GM23248 (cell line): ENCODE data around the gene FGGY. TPM values are rescaled to one million over a fixed set of nuclear protein-coding genes. Genes with fewer than 3 reads are reported as not detected.

ENCODE experiments used
- DNase-seq: peaks from one replicate; pipeline ENCODE4 v3.0.0-alpha.2; 2015
- H2AFZ ChIP-seq: fragments of 200-600 bp; sonication (generic); 2 replicates; pipeline ENCODE4 v1.6.1; 2016; ENCODE audit warnings: antibody characterized with exemption
- H3F3A ChIP-seq: fragments of 200-600 bp; sonication (generic); 2 replicates; pipeline ENCODE4 v1.6.1; 2016; ENCODE audit warnings: mild to moderate bottlenecking, antibody characterized with exemption, mixed run types; ENCODE audit not compliant: insufficient read depth
- H3K27ac ChIP-seq: fragments of 200-600 bp; sonication (generic); 2 replicates; pipeline ENCODE4 v1.5.1; 2016; ENCODE audit warnings: mild to moderate bottlenecking
- H3K27me3 ChIP-seq: fragments of 200-600 bp; sonication (generic); replicated peaks from 2 replicates; pipeline ENCODE4 v1.6.1; 2016; ENCODE audit warnings: mild to moderate bottlenecking; ENCODE audit not compliant: insufficient read depth
- H3K36me3 ChIP-seq: fragments of 200-600 bp; sonication (generic); 2 replicates; pipeline ENCODE4 v1.6.1; 2016; ENCODE audit warnings: low read depth, mild to moderate bottlenecking
- H3K4me1 ChIP-seq: fragments of 200-600 bp; sonication (generic); 2 replicates; pipeline ENCODE4 v1.6.1; 2016; ENCODE audit warnings: mild to moderate bottlenecking; ENCODE audit not compliant: insufficient read depth
- H3K4me2 ChIP-seq: fragments of 200-600 bp; sonication (generic); one replicate; pipeline ENCODE4 v1.6.1; 2016; ENCODE audit warnings: mild to moderate bottlenecking; ENCODE audit not compliant: unreplicated experiment
- H3K4me3 ChIP-seq: fragments of 200-600 bp; sonication (generic); 2 replicates; pipeline ENCODE4 v1.5.1; 2016; ENCODE audit warnings: mild to moderate bottlenecking
- H3K79me2 ChIP-seq: fragments of 200-600 bp; sonication (generic); 2 replicates; pipeline ENCODE4 v1.6.1; 2016; ENCODE audit warnings: mild to moderate bottlenecking; ENCODE audit not compliant: insufficient read depth
- H3K9ac ChIP-seq: fragments of 200-600 bp; sonication (generic); 2 replicates; pipeline ENCODE4 v1.6.1; 2016; ENCODE audit warnings: mild to moderate bottlenecking
- H3K9me2 ChIP-seq: fragments of 200-600 bp; sonication (generic); 2 replicates; pipeline ENCODE4 v1.6.1; 2016; ENCODE audit warnings: mixed run types, mild to moderate bottlenecking, moderate library complexity; ENCODE audit not compliant: insufficient read depth
- H3K9me3 ChIP-seq: fragments of 200-600 bp; sonication (generic); one replicate; pipeline ENCODE4 v1.6.1; 2017; ENCODE audit warnings: low read depth
- H4K20me1 ChIP-seq: fragments of 200-600 bp; sonication (generic); 2 replicates; pipeline ENCODE4 v1.6.0; 2016; ENCODE audit not compliant: insufficient read depth
- EZH2 ChIP-seq: fragments of 200-600 bp; sonication (generic); IDR thresholded peaks from 2 replicates; pipeline ENCODE4 v1.6.1; 2018; ENCODE audit warnings: antibody characterized with exemption, mild to moderate bottlenecking; ENCODE audit not compliant: insufficient read depth, poor library complexity, severe bottlenecking
- EZH2phosphoT487 ChIP-seq: fragments of 200-600 bp; sonication (generic); IDR thresholded peaks from 2 replicates; pipeline ENCODE4 v1.6.1; 2018; ENCODE audit warnings: antibody characterized with exemption, moderate library complexity, mild to moderate bottlenecking, low read depth; ENCODE audit not compliant: insufficient read depth
- WGBS, 2 experiments: methylation state at CpG; one replicate each; pipeline ENCODE4 v1.1.6; 2015 to 2017; ENCODE audit warnings: low lambda C conversion rate in 2 of 2, low coverage in 1 of 2; ENCODE audit errors: missing lambda C conversion rate in 2 of 2; 5-methylcytosine and 5-hydroxymethylcytosine counted together
- in situ Hi-C: fragments of 300-500 bp; cut with MboI; formaldehyde crosslinking; loops from 2 replicates; pipeline ENCODE4 v1.15.0; 2020
- polyA plus RNA-seq: library from polyadenylated mRNA; unstranded; fragments of >200 nt; fragmentation: Nextera tagmentation; extraction: Ambion mirVana; gene quantifications from 2 replicates; pipeline ENCODE4 v1.2.1, GENCODE V29; 2016
- total RNA-seq: library from RNA; depleted of rRNA; stranded (reverse); fragments of >200 nt; shearing (Covaris generic); gene quantifications from 2 replicates; pipeline ENCODE4 v1.2.3, GENCODE V29; 2014

The FGGY gene
- total and polyA plus RNA-seq, 2 experiments from 2014 or later = 12.8 to 16.9 TPM

DNA sequence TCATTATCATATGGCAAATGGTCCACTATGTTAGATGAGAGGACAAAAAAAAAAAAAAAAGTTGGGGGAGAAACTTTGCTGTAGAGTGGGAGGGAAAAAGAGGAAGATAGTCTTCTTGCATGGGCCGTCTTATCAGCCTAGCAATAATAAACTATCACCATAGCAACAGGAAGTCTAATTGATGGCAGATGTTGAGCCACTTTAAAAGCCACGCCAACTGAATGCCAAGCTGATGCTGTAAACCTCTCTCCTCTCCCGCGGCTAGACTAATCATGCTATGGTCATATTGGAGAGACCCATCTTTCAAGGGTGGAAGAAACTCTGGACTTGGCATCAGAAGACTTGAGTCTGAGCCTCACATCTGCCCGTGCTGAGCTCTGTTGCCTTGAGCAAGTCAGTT lies 395.7 kb downstream of the FGGY start:
- Histone ChIP-seq H3K9ac (peak overlapping the region; percentile 51), H3K4me2 (peak overlapping the region; percentile 38), H3K27ac (peak overlapping the region; percentile 85), H3K4me3 (peak overlapping the region; percentile 13; the same call in 1 of the 2 replicates), H3K27me3 (no peaks in the 10 kb centered on the region), H4K20me1 (no peaks in the 10 kb centered on the region), H3K9me3 (no peaks in the 10 kb centered on the region), H3K9me2 (no peaks in the 10 kb centered on the region), H3K79me2 (no peaks in the 10 kb centered on the region), H3K36me3 (no peaks in the 10 kb centered on the region), H3F3A (peaks cover 23% of the 10 kb centered on the region), H2AFZ (no peak overlapping the region), H3K4me1 (peaks cover 34% of the 10 kb centered on the region)
- TF ChIP-seq EZH2 (no peak), EZH2phosphoT487 (no peak)
- peak; percentile 98 for DNase-seq
- 1 to 2% methylated on average over 5 of the region's 5 CpGs for WGBS, 2 experiments
- in situ Hi-C loops = no loop called here

DNA sequence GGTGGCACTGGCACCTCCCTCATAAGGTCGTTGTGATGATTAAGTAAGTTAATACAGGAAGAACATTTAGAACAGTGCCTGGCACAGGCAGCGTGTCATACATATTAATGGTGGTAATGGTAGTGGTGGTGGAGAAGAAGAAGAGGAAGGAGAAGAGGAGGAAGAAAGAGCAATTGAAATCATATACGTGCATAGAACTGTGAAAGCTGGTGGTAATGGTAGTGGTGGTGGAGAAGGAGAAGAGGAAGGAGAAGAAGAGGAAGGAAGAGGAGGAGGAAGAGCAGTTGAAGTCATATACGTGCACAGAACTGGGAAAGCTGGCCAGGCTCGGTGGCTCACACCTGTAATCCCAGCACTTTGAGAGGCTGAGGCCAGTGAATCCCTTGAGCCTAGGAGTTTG lies 396.5 kb downstream of the FGGY start:
- 73 to 76% methylated on average over 5 of the region's 5 CpGs for WGBS, 2 experiments
- TF ChIP-seq EZH2 (no peak), EZH2phosphoT487 (no peak)
- Histone ChIP-seq H4K20me1 (no peaks in the 10 kb centered on the region), H3K4me1 (peaks cover 42% of the 10 kb centered on the region), H2AFZ (no peak overlapping the region), H3F3A (peaks cover 23% of the 10 kb centered on the region), H3K27ac (peak overlapping the region; percentile 85), H3K4me2 (peak overlapping the region; percentile 38), H3K9me2 (no peaks in the 10 kb centered on the region), H3K27me3 (no peaks in the 10 kb centered on the region), H3K9ac (peak overlapping the region; percentile 43; the same call in 1 of the 2 replicates), H3K4me3 (0 out of 2 replicates have a peak overlapping the region, but pooled peaks have one; percentile 13), H3K79me2 (no peaks in the 10 kb centered on the region), H3K9me3 (no peaks in the 10 kb centered on the region), H3K36me3 (no peaks in the 10 kb centered on the region)
- no peak for DNase-seq
- in situ Hi-C loops = no loop called here

DNA sequence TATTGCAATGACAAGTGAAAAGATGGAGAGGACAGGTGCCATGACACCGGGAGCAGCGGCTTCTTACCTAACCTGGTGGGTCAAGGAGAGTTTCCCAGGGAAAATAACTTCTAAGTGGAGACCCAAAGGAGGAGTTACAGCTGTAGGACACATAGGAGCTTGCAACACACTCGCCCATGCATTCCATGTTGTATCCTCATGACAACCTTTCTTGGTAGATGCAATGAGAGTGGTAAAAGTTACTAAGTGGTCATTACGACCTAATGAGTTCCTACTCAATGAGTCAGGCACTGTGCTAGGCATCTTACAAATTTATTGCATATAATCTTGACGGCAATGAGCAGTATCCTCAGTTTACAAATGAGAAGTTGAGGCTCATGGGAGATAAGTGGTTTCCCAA lies 398.4 kb downstream of the FGGY start:
- peaks cover 49% of the 10 kb centered on the region for H3K4me1 ChIP-seq
- H3K9ac ChIP-seq = no peak overlapping the region
- H3K9me3 ChIP-seq = no peaks in the 10 kb centered on the region
- no peak overlapping the region for H3K4me3 ChIP-seq
- peaks cover 23% of the 10 kb centered on the region for H3F3A ChIP-seq
- no peaks in the 10 kb centered on the region for H3K27me3 ChIP-seq
- H3K36me3 ChIP-seq = no peaks in the 10 kb centered on the region
- DNase-seq = peak; percentile 41
- H3K4me2 ChIP-seq = no peak overlapping the region
- H2AFZ ChIP-seq = no peak overlapping the region
- TF ChIP-seq EZH2phosphoT487 (no peak), EZH2 (no peak)
- H3K79me2 ChIP-seq = no peaks in the 10 kb centered on the region
- WGBS, 2 experiments = 68 to 70% methylated on average over 5 of the region's 5 CpGs
- no peaks in the 10 kb centered on the region for H4K20me1 ChIP-seq
- H3K9me2 ChIP-seq = no peaks in the 10 kb centered on the region
- no peak overlapping the region for H3K27ac ChIP-seq
- in situ Hi-C loops = no loop called here

DNA sequence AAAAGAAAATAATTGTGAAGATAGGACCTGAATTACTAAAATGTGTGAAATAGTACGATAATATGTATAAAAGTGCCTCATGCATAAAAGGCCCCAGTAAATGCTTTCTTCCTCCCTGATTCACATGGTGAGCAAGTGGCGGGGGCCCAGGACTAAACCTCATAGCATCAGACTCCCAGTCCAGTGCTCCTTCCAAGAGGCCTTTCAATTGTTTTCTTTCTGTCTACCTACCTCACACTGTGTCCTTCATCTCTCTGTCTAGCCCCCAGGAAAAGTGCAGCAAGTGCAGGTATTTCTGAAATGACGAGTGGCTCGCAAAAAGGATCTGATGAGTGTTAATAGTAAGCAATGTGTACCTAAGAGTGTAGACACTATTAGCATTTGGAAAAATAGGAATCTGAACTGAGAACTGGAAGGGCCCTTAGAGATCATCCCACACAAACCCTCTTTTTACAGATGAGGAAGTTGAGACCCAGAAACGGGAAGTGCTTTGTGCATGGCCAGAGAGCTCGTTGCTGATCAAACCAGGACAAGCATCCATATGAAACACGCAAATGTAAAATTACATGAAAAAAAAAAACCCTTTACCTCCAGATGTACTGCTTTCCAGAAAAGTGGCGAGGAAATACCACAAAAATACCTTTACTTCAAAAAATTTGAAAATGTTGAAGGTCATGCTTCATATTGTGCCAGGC lies 399.7 kb downstream of the FGGY start:
- Histone ChIP-seq H3K4me1 (peaks cover 50% of the 10 kb centered on the region), H3F3A (peaks cover 30% of the 10 kb centered on the region), H3K9ac (no peak overlapping the region), H3K27me3 (no peaks in the 10 kb centered on the region), H3K4me2 (peak overlapping the region; percentile 67), H3K36me3 (no peaks in the 10 kb centered on the region), H4K20me1 (no peaks in the 10 kb centered on the region), H3K27ac (no peak overlapping the region), H3K9me3 (no peaks in the 10 kb centered on the region), H3K9me2 (no peaks in the 10 kb centered on the region), H3K4me3 (no peak overlapping the region), H2AFZ (no peak overlapping the region), H3K79me2 (no peaks in the 10 kb centered on the region)
- TF ChIP-seq EZH2phosphoT487 (no peak), EZH2 (no peak)
- 96 to 98% methylated on average over 8 of the region's 8 CpGs for WGBS, 2 experiments
- in situ Hi-C loops = no loop called here
- no peak for DNase-seq
